CD1c-positive myeloid dendritic cell (primary cell): ENCODE data around the gene MBD2.
A peak's percentile ranks its signal among the peaks of the same experiment; 100 is the strongest.
"Not testable (repeated sequence)": the region's sequence is repeated elsewhere in the genome, so short reads cannot be mapped to it uniquely, and the experiment has no call there.

Experiments used
- DNase-seq: peaks from one replicate; pipeline ENCODE4 v3.0.0-alpha.2; 2016; ENCODE audit errors: extremely low spot score

MBD2 gene

GRCh38 chr18:54224379-54225014 is at the start of gene MBD2:
MBD2 (minus strand) TSS chr18:54224669; CDS start chr18:54224559, 110 bp downstream.
- DNase-seq: peak; percentile 97

DNA sequence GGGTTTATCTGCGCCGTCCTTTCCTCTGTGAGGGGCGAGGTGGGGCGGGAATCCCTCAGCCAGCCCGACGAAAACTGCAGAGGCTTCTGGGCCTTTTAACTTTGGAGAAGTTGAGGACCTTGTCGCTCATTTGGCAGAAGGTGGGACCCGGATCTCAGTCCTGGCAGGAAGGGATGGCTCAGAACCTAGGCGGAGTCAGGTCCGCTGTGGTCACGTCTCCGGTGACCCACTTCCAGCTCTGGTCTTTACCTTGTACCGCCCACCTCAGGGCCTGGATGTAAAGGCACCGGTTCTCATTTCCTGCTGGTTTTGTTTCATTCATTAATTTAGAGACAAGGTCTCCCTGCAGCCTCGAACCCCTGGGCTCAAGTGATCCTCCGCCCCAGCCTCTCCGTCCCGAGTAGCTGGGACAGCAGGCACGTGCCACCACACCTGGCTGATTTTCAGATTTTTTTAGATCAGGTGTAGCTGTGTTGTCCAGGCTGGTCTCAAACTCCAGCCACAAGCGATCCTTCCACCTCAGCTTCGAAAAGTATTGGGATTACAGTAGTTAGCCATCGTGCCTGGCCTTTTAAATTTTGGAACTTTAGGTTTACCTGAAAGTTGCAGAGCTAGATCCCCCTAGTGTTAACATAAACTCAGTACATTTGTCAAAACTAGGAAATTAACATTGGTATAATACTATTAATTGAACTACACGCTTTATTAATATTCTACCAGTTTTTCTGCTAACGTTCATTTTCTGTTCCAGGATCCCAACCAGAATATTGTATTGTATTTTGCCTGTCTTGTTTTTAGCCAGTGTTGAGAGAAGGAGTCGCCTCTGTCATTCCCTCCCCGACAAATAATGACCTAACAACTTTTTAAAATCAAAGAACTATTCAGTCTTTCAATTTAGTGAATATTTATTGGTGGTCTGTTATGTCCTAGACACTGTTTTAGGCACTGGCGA is 45.7 kb upstream of the MBD2 start:
- peak; percentile 84 for DNase-seq

GRCh38 chr18:54268751-54269150 is 44.3 kb upstream of the MBD2 start:
- DNase-seq: no peak

DNA sequence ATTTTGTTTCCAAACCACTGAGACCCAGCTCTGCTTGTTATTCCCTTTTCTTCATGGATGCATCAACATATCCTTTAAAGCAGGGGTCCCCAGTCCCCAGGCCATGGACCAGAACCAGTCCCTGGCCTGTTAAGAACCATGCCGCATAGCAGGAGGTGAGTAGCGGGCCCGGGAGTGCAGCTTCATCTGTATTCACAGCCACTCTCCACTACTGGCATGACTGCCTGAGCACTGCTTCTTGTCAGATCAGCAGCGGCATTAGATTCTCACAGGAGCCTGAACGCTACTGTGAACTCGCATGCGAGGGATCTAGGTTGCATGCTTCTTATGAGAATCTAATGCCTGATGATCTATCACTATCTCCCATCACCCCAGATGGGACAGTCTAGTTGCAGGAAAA is 43.2 kb upstream of the MBD2 start:
- DNase-seq: no peak

DNA sequence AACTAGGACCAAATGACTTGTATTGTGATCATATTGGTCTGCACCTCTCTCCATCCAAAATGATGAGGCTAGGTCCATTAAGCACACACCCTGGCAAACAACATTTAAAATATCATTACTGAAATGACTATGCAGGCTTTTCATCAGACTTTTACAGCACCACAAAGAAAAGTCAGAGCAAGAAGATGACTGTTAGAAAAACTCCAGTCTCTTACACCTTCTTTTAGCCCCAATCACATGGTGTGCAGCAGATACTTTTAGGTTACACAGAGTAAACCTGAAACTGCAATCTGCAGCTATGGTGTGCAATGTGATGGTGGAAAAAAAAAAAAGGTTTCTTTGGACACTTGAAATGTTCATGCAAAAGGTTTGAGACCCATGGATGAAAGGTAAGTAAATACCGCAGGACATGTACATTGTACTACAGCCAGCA is 39.5 kb upstream of the MBD2 start:
- no peak for DNase-seq

DNA sequence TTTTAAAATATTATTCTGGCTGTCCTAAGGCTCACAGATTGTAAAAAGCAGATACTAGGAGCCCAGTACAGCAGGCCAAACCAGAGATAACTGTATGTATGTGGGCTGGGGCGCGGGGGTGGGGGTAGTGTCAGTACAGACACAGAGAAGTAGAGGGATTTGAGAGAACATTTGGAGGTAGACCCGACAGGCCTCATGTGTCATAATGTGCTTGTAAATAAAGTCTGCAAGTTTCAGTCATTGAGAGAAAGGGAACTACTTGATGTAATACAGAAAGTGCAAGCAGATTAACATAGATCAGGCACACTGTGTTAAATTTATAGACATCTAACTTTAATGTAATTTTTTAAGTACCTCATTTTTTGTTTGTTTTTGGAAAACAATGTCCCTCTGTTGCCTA is 37.4 kb upstream of the MBD2 start:
- DNase-seq: peak; percentile 84

DNA sequence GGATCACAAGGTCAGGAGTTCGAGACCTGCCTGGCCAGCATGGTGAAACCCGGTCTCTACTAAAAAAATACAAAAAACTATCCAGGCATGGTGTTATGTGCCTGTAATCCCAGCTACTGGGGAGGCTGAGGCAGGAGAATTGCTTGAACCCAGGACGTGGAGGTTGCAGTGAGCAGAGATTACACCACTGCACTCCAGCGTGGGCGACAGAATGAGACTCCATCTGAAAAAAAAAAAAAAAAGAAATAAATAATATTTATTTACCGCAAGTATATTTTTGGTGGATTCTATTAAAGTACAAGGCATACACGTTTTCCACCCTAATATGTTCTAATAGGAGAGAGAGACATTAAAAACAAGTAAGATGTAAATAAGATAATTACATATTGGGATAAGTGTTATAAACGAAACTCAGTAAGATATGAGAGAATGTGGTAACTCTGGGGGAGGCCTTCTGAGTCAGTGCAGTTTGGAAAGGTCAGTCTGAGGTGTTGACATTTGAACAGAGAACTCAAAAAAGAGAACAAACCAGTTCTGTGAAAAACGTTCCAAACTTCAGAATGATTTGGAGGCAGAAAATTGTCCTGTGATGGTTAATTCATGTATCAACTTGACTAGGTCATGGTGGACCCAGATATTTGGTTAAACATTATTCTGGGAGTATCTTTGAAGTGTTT is 36.1 kb upstream of the MBD2 start:
- peak; percentile 91 for DNase-seq

GRCh38 chr18:54257818-54258217 is 33.3 kb upstream of the MBD2 start:
- not testable (repeated sequence) for DNase-seq

DNA sequence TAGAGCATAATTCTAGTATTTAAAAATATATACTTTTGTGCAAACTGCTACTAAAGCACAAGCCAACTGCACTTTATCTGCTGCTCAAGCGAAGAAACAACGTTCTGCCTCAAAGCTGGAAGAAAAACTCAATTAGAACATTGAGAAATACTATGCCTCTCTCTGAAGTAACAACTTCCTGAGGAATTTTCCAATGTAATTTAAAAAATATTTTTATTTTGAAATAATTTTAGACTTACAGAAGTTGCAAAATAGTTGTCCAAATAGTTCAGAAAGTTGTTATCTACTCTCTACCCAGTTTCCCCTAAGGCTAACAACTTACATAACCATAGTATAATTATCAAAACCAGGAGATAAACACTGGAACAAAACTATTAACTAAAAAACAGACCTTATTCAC is 32.5 kb upstream of the MBD2 start:
- peak; percentile 41 for DNase-seq

DNA sequence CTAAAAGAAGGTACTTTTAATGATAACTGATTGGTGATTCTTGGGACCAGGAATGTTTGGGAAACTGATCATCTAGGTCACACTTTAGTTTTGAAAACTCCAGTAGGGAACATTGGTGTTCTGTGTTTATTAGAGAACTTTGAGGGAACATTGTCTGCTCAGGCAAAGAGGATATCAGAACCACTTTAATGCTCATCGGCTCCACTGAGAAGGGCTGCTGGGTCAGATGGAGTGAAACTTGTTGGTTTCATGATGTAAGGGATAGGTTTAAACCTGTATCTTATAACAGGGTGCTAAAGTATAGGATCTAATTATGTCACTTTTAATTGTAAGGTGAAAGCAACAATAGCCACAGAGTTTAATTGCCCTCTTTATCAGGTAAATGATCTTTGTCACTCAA is 30.7 kb upstream of the MBD2 start:
- DNase-seq: no peak

- DNase-seq: no peak
Measured at GRCh38 chr18:54254265-54254758, 29.8 kb upstream of the MBD2 start.

DNA sequence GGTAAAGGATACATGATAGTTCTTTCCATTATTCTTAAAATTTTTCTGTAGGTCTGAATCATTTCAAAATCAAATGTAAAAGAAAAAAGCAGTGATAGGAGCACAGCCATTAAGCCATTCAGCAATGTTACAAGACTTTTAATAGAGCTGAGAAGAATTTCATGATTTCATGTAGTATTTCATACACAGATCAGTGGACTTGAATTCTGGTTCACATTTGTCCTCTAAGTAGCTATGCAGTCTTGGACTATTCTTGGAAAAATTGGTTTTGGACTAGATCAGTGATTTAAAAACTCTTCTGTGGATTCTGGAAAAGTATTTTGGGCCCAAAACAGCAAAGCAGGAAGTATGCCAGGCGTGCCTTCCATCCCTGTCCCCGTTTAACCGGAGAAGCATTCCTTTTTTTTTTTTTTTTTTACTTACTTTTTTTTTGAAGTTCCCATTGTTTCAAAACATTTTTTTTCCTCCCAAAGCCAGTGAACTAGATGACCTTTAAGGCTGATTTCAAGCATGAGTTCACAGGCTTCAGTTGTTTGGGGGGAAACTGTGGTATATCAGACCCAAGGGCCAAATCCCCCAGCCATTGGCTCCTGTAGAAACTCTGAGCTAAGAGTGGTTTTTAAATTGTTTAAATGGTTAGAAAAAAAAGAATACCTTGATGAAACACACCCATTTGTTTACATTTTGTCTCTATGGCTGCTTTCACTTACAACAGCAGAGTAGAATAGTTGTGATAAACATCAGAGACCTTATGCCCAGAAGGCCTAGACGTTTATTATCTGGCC is 27.3 kb upstream of the MBD2 start:
- no peak for DNase-seq

DNA sequence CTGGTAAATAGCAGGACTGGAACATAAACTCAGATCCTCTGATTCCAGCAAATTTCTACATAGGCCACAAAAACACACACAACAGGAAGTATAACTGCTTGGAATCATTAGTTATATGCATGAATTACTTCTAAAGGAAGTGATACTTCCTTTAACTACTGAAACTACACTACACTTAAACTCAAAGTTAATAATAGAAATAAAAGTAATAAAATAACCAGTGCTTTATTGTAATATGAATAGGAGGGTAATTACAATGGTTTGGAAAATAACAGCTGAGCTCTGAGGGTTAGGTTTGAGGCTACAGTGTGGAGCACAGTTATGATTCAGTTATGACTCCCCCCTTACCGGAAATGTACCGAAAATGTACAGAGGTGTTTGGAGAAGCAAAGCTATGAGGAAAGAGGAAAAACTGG is 26.4 kb upstream of the MBD2 start:
- DNase-seq: peak; percentile 61

- no peak for DNase-seq
Measured at GRCh38 chr18:54247511-54248175, 23.2 kb upstream of the MBD2 start.

DNA sequence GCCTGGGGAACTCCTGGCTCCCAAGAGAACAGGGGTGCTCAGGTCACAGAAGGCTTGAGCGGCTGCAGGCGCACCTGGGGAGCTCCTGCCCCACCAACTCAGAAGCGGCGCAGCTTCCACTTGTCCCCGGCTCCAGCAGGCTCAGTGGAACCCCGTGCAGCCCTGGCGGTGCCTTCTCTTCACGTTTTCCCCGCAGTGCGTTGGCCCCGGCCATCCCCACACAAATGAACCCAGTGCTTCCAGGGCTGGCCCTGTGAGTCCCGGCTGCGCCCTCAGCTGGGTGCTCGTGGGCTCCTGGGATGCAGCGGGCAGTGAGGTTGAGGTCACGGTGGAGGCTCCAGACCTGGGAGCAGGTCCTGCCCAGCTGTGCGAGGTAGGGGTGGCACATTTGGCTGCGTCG is 17.9 kb upstream of the MBD2 start:
- DNase-seq: no peak

GRCh38 chr18:54241483-54241882 is 17.0 kb upstream of the MBD2 start:
- DNase-seq: no peak

DNA sequence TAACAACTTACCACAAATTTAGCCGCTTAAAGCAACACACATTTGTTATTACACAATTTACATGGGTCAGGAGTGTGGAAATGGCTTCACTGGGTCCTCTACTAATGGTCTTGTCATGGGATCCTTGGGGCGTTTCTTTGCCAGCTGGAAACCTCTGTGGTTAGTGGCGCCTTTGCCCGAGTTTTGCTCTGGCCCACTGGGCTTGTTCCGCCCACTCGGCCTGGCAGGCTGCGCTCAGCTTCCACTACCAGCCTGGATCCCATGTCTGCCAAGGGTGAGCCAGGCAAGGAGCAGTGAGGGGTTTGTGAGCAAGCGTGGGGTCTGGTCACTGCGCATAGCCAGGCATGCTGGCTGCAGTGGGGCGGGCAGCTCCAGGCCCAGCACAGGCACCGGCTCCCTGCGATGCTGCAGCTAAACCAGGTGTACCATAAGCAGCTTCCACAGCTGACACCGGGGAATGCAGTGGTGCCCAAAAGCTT is 16.2 kb upstream of the MBD2 start:
- peak; percentile 83 for DNase-seq

GRCh38 chr18:54239601-54240000 is 15.1 kb upstream of the MBD2 start:
- no peak for DNase-seq

DNA sequence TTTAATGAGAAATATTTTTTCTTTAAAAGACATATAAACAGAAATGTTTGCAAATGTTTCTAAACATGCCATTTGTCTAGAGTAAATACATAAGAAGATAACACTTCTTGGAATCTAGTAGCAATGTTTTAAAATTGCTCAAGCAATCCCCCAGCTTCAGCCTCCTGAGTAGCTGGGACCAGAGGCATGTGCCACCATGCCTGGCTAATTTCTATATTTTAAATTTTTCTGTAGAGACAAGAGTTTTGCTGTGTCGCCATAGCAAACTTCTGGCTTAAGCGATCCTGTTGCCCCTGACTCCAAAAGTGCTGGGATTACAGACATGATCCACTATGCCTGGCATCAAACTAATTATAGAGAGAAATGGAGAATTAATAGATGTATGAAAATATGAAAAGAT is 14.6 kb upstream of the MBD2 start:
- no peak for DNase-seq

DNA sequence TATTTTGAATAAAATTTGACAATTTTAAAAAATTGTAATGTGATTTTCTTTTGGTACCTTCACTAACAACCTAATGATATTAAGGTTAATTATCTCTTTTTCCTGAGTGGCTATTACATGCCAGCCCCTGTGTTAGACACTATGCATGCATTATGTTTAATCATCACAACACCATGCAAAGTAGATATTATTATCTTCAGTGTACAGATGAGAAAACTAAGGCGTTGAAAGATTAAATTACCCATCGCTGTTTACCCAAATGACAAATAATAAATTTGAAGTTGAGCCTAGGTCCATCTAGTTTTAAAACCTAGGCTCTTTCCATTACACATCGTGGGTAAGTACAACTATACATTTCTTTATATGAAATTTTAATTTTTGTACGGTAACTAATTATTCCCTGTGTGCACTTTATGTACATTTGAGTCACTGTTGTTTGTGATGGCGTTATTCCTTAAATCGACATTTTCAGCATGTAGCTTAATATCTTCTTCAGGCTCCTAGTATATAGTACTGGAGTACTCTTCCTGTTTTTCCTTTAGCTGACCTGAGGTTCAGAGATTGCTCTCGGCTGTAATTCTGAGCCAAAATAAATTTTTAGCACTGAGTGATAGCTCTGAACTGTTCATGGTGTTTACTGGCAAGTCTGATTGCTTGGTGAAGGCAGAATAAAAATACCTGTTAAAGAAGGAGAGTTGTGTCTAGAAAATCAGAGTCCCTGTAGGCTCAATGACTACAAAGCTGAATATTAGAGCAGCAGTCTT is 13.9 kb upstream of the MBD2 start:
- DNase-seq: no peak
